ENCODE results near the gene LIN28B.
"Not testable (repeated sequence)": the region's sequence is repeated elsewhere in the genome, so short reads cannot be mapped to it uniquely, and the experiment has no call there.

LIN28B gene

GRCh38 chr6:105078386-105078708 lies 121.4 kb downstream of the LIN28B start:
- H3K4me1 ChIP-seq (ENCODE audit: control insufficient read depth in 1 of 2, insufficient read depth in 1 of 2, low read depth in 1 of 2, low read length in 1 of 2): no peaks in the 10 kb centered on the region
- H3K36me3 ChIP-seq: no peaks in the 10 kb centered on the region
- no peak overlapping the region for H3K4me3 ChIP-seq (ENCODE audit: low read depth in 1 of 2, low read length in 1 of 2)
- H3K27me3 ChIP-seq: peaks cover 21% of the 10 kb centered on the region
- H3K27ac ChIP-seq: no peak overlapping the region
- no peaks in the 10 kb centered on the region for H3K9me3 ChIP-seq
- TF ChIP-seq CTCF (IDR thresholded peaks at IDR 0.05): no peak

GRCh38 chr6:105080279-105080678 lies 123.4 kb downstream of the LIN28B start:
- no peak overlapping the region for H3K27ac ChIP-seq
- H3K36me3 ChIP-seq: no peaks in the 10 kb centered on the region
- no peaks in the 10 kb centered on the region for H3K9me3 ChIP-seq
- no peaks in the 10 kb centered on the region for H3K4me1 ChIP-seq (ENCODE audit: control insufficient read depth in 1 of 2, insufficient read depth in 1 of 2, low read depth in 1 of 2, low read length in 1 of 2)
- H3K27me3 ChIP-seq: peaks cover 21% of the 10 kb centered on the region
- TF ChIP-seq CTCF (IDR thresholded peaks at IDR 0.05): no peak
- no peak overlapping the region for H3K4me3 ChIP-seq (ENCODE audit: low read depth in 1 of 2, low read length in 1 of 2)

- H3K27ac ChIP-seq; H3K4me3 ChIP-seq (ENCODE audit: low read depth in 1 of 2, low read length in 1 of 2); H3K9me3 ChIP-seq; H3K36me3 ChIP-seq; H3K4me1 ChIP-seq (ENCODE audit: control insufficient read depth in 1 of 2, insufficient read depth in 1 of 2, low read depth in 1 of 2, low read length in 1 of 2): not testable (repeated sequence)
- peaks cover 21% of the 10 kb centered on the region for H3K27me3 ChIP-seq
Measured at GRCh38 chr6:105081662-105082061, 124.8 kb downstream of the LIN28B start.

GRCh38 chr6:105087571-105088211 lies 130.8 kb downstream of the LIN28B start:
- no peak overlapping the region for H3K27ac ChIP-seq

GRCh38 chr6:105091140-105091829 lies 134.4 kb downstream of the LIN28B start:
- TF ChIP-seq CTCF (IDR thresholded peaks at IDR 0.05): no peak
- Histone ChIP-seq H3K27me3 (no peaks in the 10 kb centered on the region), H3K4me1 (ENCODE audit: control insufficient read depth in 1 of 2, insufficient read depth in 1 of 2, low read depth in 1 of 2, low read length in 1 of 2) (no peaks in the 10 kb centered on the region), H3K27ac (no peak overlapping the region), H3K9me3 (no peaks in the 10 kb centered on the region), H3K4me3 (ENCODE audit: low read depth in 1 of 2, low read length in 1 of 2) (no peak overlapping the region), H3K36me3 (no peaks in the 10 kb centered on the region)

More at GRCh38 chr6:105087571-105088211, 130.8 kb downstream of the LIN28B start:
- TF ChIP-seq CTCF (IDR thresholded peaks at IDR 0.05): no peak
- Histone ChIP-seq H3K4me3 (ENCODE audit: low read depth in 1 of 2, low read length in 1 of 2) (no peak overlapping the region), H3K36me3 (no peaks in the 10 kb centered on the region), H3K27me3 (no peaks in the 10 kb centered on the region), H3K4me1 (ENCODE audit: control insufficient read depth in 1 of 2, insufficient read depth in 1 of 2, low read depth in 1 of 2, low read length in 1 of 2) (no peaks in the 10 kb centered on the region), H3K9me3 (no peaks in the 10 kb centered on the region)

- H3K9me3 ChIP-seq: no peaks in the 10 kb centered on the region
- H3K4me3 ChIP-seq (ENCODE audit: low read depth in 1 of 2, low read length in 1 of 2): no peak overlapping the region
- H3K36me3 ChIP-seq: no peaks in the 10 kb centered on the region
- no peak for TF ChIP-seq CTCF (IDR thresholded peaks at IDR 0.05)
- no peaks in the 10 kb centered on the region for H3K4me1 ChIP-seq (ENCODE audit: control insufficient read depth in 1 of 2, insufficient read depth in 1 of 2, low read depth in 1 of 2, low read length in 1 of 2)
- no peaks in the 10 kb centered on the region for H3K27me3 ChIP-seq
- H3K27ac ChIP-seq: no peak overlapping the region
Measured at GRCh38 chr6:105094133-105094640, 137.3 kb downstream of the LIN28B start.

Measured in neutrophil (primary cell).